HepG2 (cell line): ENCODE measurements around the gene SPACA6. TPM values are rescaled to one million over a fixed set of nuclear protein-coding genes. Genes with fewer than 3 reads are reported as not detected.

Experiments used
- ATAC-seq: fragments of 200-7000 bp; cut with Tn5 transposase; 3 replicates; pipeline ENCODE4 v1.9.1; 2020; ENCODE audit warnings: mild to moderate bottlenecking, moderate library complexity
- BruUV-seq: library from RNA; stranded (reverse); fragments of 400-500 nt; replicated peaks from 2 replicates; lab custom pipeline; 2021; lab: Mats Ljungman, UMichigan
- CTCF ChIA-PET: fragments of 300-600 bp; formaldehyde crosslinking; extraction: SDS; loops from one replicate; lab custom pipeline; 2021; ENCODE audit warnings: low total read pairs, inconsistent platforms, low intra/inter-chr PET ratio; lab: Yijun Ruan, JAX
- POLR2A ChIA-PET: fragments of 350-600 bp; sonication (Branson Sonifier 250); formaldehyde crosslinking; loops from one replicate; lab custom pipeline; 2020; ENCODE audit warnings: antibody characterized with exemption, inconsistent platforms; lab: Yijun Ruan, JAX
- DNase-seq: peaks from one replicate; pipeline ENCODE4 v3.0.0-alpha.2; 2015; ENCODE audit warnings: low spot score
- FAIRE-seq: peaks from 3 replicates; lab custom pipeline; 2011; peaks lifted over from hg19 to GRCh38; lab: Jason Lieb, UNC
- H2AFZ ChIP-seq: one replicate; pipeline ENCODE4 v1.6.1; 2011; ENCODE audit warnings: low read length, inconsistent platforms
- H3K27ac ChIP-seq: fragments of 300-600 bp; 3 replicates; pipeline ENCODE4 v1.8.0; 2011; ENCODE audit warnings: mixed run types, mild to moderate bottlenecking, mixed read lengths, low read length, inconsistent platforms; ENCODE audit not compliant: insufficient read depth; ENCODE audit errors: extremely low read length
- H3K27me3 ChIP-seq, 2 experiments: fragments of 200-600 bp in 1 of 2; 2 replicates in 1 of 2; 3 replicates in 1 of 2; pipeline versions ENCODE4 v1.6.0 to v1.8.0; 2011; ENCODE audit warnings: low read length in 2 of 2, mild to moderate bottlenecking in 2 of 2, moderate library complexity in 2 of 2, inconsistent platforms in 1 of 2; ENCODE audit not compliant: insufficient read depth in 2 of 2, control insufficient read depth in 1 of 2
- H3K36me3 ChIP-seq, 2 experiments: fragments of 200-600 bp in 1 of 2; replicated peaks in 1 of 2; 2 replicates in 1 of 2; 3 replicates in 1 of 2; pipeline versions ENCODE4 v1.5.1 to v1.8.0; 2011; ENCODE audit warnings: low read length in 2 of 2, inconsistent platforms in 1 of 2; ENCODE audit not compliant: insufficient read depth in 2 of 2, control insufficient read depth in 1 of 2
- H3K4me1 ChIP-seq: 2 replicates; pipeline ENCODE4 v1.5.1; 2012; ENCODE audit warnings: low read length, inconsistent platforms; ENCODE audit not compliant: insufficient read depth
- H3K4me2 ChIP-seq: 2 replicates; pipeline ENCODE4 v1.6.0; 2011; ENCODE audit warnings: low read depth, low read length, inconsistent platforms
- H3K4me3 ChIP-seq, 3 experiments: fragments of 200-600 bp in 1 of 3; sonication (generic), shearing (Covaris generic) in 1 of 3; replicated peaks in 1 of 3; 2 replicates each; pipeline ENCODE4 v1.5.1; 2011 to 2016; ENCODE audit warnings: low read length in 3 of 3, inconsistent platforms in 2 of 3, low read depth in 2 of 3, mild to moderate bottlenecking in 2 of 3, control low read depth in 1 of 3, mixed read lengths in 1 of 3; ENCODE audit not compliant: insufficient read depth in 1 of 3
- H3K79me2 ChIP-seq: one replicate; pipeline ENCODE4 v1.6.1; 2011; ENCODE audit warnings: low read length, inconsistent platforms; ENCODE audit not compliant: insufficient read depth
- H3K9ac ChIP-seq: 2 replicates; pipeline ENCODE4 v1.6.0; 2011; ENCODE audit warnings: mild to moderate bottlenecking, low read depth, low read length, inconsistent platforms; ENCODE audit not compliant: insufficient read depth
- H3K9me3 ChIP-seq: 2 replicates; pipeline ENCODE4 v1.5.1; 2012; ENCODE audit warnings: mild to moderate bottlenecking, low read length
- H4K20me1 ChIP-seq: 2 replicates; pipeline ENCODE4 v1.6.0; 2011; ENCODE audit warnings: inconsistent platforms, mild to moderate bottlenecking, low read length, moderate library complexity; ENCODE audit not compliant: insufficient read depth
- KLF6 ChIP-seq: IDR thresholded peaks from 2 replicates; pipeline ENCODE4 v1.8.0; 2016; ENCODE audit warnings: missing biosample characterization, missing genetic modification reagents
- LCORL ChIP-seq, 2 experiments: fragments of 450-650 bp in 1 of 2; sonication (generic) in 1 of 2; formaldehyde crosslinking in 1 of 2; IDR thresholded peaks; 2 replicates each; pipeline versions ENCODE4 v1.5.0 to v1.6.1; 2017 to 2020; ENCODE audit warnings: antibody characterized with exemption in 1 of 2, missing genetic modification reagents in 1 of 2
- MAFK ChIP-seq, 2 experiments: IDR thresholded peaks in 1 of 2; conservative IDR thresholded peaks in 1 of 2; 2 replicates each; pipeline ENCODE4 v1.6.1; 2011; ENCODE audit warnings: improper control_type of control experiment in 2 of 2, low read length in 2 of 2
- MEIS1 ChIP-seq: sonication (generic); formaldehyde crosslinking; IDR thresholded peaks from 2 replicates; pipeline ENCODE4 v1.9.0; 2021; ENCODE audit warnings: mild to moderate bottlenecking, missing genetic modification reagents, moderate library complexity, borderline replicate concordance
- MIER2 ChIP-seq: IDR thresholded peaks from 2 replicates; pipeline ENCODE4 v1.6.1; 2016; ENCODE audit warnings: missing biosample characterization, missing genetic modification reagents
- MNT ChIP-seq: fragments of 450-650 bp; IDR thresholded peaks from 2 replicates; pipeline ENCODE4 v1.6.1; 2016
- NR3C1 ChIP-seq: sonication (generic); formaldehyde crosslinking; IDR thresholded peaks from 2 replicates; pipeline ENCODE4 v1.4.0; 2020; ENCODE audit warnings: missing genetic modification reagents
- PCBP2 ChIP-seq: fragments of 200-400 bp; formaldehyde crosslinking; optimal IDR thresholded peaks from 2 replicates; pipeline ENCODE3; 2018; ENCODE audit warnings: low read length, low read depth; ENCODE audit not compliant: poor library complexity, severe bottlenecking
- RFX5 ChIP-seq: IDR thresholded peaks from 2 replicates; pipeline ENCODE4 v1.6.1; 2011; ENCODE audit warnings: low read depth, low read length, improper control_type of control experiment
- RFXAP ChIP-seq: sonication (generic); formaldehyde crosslinking; IDR thresholded peaks from 2 replicates; pipeline ENCODE4 v1.4.0; 2020; ENCODE audit warnings: missing genetic modification reagents, borderline replicate concordance
- SRY ChIP-seq: sonication (generic); formaldehyde crosslinking; IDR thresholded peaks from 2 replicates; pipeline ENCODE4 v1.8.0; 2022; ENCODE audit warnings: mild to moderate bottlenecking, missing genetic modification reagents
- TCF12 ChIP-seq, 2 experiments: fragments of 450-650 bp in 1 of 2; sonication (generic) in 1 of 2; formaldehyde crosslinking in 1 of 2; IDR thresholded peaks; 2 replicates each; pipeline versions ENCODE4 v1.6.1 to v1.8.0; 2017 to 2022; ENCODE audit warnings: antibody characterized with exemption in 1 of 2, mild to moderate bottlenecking in 1 of 2, missing genetic modification reagents in 1 of 2, moderate library complexity in 1 of 2
- ZBTB7B ChIP-seq: sonication (generic); formaldehyde crosslinking; IDR thresholded peaks from 2 replicates; pipeline ENCODE4 v1.4.0; 2020; ENCODE audit warnings: missing genetic modification reagents
- ZNF569 ChIP-seq: sonication (generic); formaldehyde crosslinking; IDR thresholded peaks from 2 replicates; pipeline ENCODE4 v1.5.0; 2020; ENCODE audit warnings: mild to moderate bottlenecking, missing genetic modification reagents, moderate library complexity, borderline replicate concordance
- ZNF660 ChIP-seq: sonication (generic); formaldehyde crosslinking; IDR thresholded peaks from 2 replicates; pipeline ENCODE4 v1.5.1; 2020; ENCODE audit warnings: mild to moderate bottlenecking, low read depth, missing genetic modification reagents, borderline replicate concordance
- ZSCAN9 ChIP-seq: IDR thresholded peaks from 2 replicates; pipeline ENCODE4 v1.6.1; 2016; ENCODE audit warnings: borderline replicate concordance
- WGBS: methylation state at CpG from one replicate; pipeline ENCODE4 v1.1.6; 2017; ENCODE audit warnings: low lambda C conversion rate; 5-methylcytosine and 5-hydroxymethylcytosine counted together
- in situ Hi-C: cut with HindIII; loops from 2 replicates; pipeline ENCODE4 v1.10.0; 2017; ENCODE audit warnings: low pct_unique_long_range_greater_than_20kb; ENCODE audit not compliant: extremely low pct_ligation_motif_present
- intact Hi-C: fragments of 100-400 bp; cut with micrococcal nuclease; formaldehyde crosslinking; loops from one replicate; pipeline ENCODE4 v1.10.0; 2022; ENCODE audit not compliant: unreplicated experiment
- polyA plus RNA-seq, 8 experiments: library from polyadenylated mRNA; depleted of rRNA in 3 of 8; stranded (reverse) in 7 of 8; unstranded in 1 of 8; fragments of >200 nt; fragmentation: Illumina TruSeq in 4 of 8; extraction: Trizol in 4 of 8; gene quantifications; 2 replicates each; pipeline versions ENCODE4 v1.2.1 to v1.2.3, GENCODE V29; 2011 to 2016; ENCODE audit warnings: low read depth in 4 of 8, missing spikeins in 1 of 8, mixed read lengths in 1 of 8; ENCODE audit not compliant: insufficient read depth in 1 of 8
- total RNA-seq, 5 experiments: library from RNA; depleted of rRNA; stranded (reverse); fragments of >200 nt; fragmentation: Illumina TruSeq; extraction: Trizol; gene quantifications; 2 replicates each; pipeline ENCODE4 v1.2.3, GENCODE V29; 2016; ENCODE audit warnings: low read depth in 1 of 5
- TF ChIP-seq, protein P1 (sequence below): sonication (generic); formaldehyde crosslinking; IDR thresholded peaks from 2 replicates; pipeline ENCODE4 v1.4.0; 2020; ENCODE audit warnings: missing genetic modification reagents
- TF ChIP-seq, protein P2 (sequence below): sonication (generic); formaldehyde crosslinking; conservative IDR thresholded peaks from 2 replicates; pipeline ENCODE4 v1.5.0; 2020; ENCODE audit warnings: missing genetic modification reagents

SPACA6 gene
- total and polyA plus RNA-seq, 2 of the 13 experiments (the other 11 are each of a cell fraction or from before 2014, with no cell fraction given): 1.4 to 2.2 TPM

GRCh38 chr19:51686171-51686570 is 7.0 kb upstream of the SPACA6 start:
- DNase-seq: no peak
- FAIRE-seq: no peak
- no peak overlapping the region for H3K4me2 ChIP-seq
- H3K9me3 ChIP-seq: peaks cover 11% of the 10 kb centered on the region; the same call in 1 of the 2 replicates
- no TSS peak for BruUV-seq
- no peak for ATAC-seq
- H3K4me1 ChIP-seq: peaks cover 21% of the 10 kb centered on the region
- 51% methylated on average over 2 of the region's 2 CpGs for WGBS
- H2AFZ ChIP-seq: no peak overlapping the region
- CTCF ChIA-PET: no interaction called here
- no peak overlapping the region for H3K4me3 ChIP-seq
- H3K79me2 ChIP-seq: no peaks in the 10 kb centered on the region
- POLR2A ChIA-PET: no interaction called here
- TF ChIP-seq RFXAP (CRISPR knock-in tag) (no peak), MEIS1 (no peak), SRY (CRISPR knock-in tag) (no peak), ZBTB7B (CRISPR knock-in tag) (no peak), PCBP2 (no peak), MIER2 (no peak), TCF12 (IDR thresholded peaks at IDR 0.05) (no peak), TCF12 (CRISPR knock-in tag; IDR thresholded peaks at IDR 0.05) (no peak), ZSCAN9 (no peak), ZNF660 (CRISPR knock-in tag) (no peak), MAFK (conservative IDR thresholded peaks at IDR 0.05 in 1 of 2, IDR thresholded peaks at IDR 0.05 in 1 of 2; ENCODE audit: low read length in 2 of 2) (no peak), RFX5 (no peak), KLF6 (CRISPR knock-in tag) (no peak), ZNF569 (CRISPR knock-in tag) (no peak), LCORL (IDR thresholded peaks at IDR 0.05) (no peak), LCORL (CRISPR knock-in tag; IDR thresholded peaks at IDR 0.05) (no peak), NR3C1 (no peak), MNT (no peak)
- TF ChIP-seq, protein P1, sequence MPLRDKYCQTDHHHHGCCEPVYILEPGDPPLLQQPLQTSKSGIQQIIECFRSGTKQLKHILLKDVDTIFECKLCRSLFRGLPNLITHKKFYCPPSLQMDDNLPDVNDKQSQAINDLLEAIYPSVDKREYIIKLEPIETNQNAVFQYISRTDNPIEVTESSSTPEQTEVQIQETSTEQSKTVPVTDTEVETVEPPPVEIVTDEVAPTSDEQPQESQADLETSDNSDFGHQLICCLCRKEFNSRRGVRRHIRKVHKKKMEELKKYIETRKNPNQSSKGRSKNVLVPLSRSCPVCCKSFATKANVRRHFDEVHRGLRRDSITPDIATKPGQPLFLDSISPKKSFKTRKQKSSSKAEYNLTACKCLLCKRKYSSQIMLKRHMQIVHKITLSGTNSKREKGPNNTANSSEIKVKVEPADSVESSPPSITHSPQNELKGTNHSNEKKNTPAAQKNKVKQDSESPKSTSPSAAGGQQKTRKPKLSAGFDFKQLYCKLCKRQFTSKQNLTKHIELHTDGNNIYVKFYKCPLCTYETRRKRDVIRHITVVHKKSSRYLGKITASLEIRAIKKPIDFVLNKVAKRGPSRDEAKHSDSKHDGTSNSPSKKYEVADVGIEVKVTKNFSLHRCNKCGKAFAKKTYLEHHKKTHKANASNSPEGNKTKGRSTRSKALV (CRISPR knock-in tag): no peak
- TF ChIP-seq, protein P2, sequence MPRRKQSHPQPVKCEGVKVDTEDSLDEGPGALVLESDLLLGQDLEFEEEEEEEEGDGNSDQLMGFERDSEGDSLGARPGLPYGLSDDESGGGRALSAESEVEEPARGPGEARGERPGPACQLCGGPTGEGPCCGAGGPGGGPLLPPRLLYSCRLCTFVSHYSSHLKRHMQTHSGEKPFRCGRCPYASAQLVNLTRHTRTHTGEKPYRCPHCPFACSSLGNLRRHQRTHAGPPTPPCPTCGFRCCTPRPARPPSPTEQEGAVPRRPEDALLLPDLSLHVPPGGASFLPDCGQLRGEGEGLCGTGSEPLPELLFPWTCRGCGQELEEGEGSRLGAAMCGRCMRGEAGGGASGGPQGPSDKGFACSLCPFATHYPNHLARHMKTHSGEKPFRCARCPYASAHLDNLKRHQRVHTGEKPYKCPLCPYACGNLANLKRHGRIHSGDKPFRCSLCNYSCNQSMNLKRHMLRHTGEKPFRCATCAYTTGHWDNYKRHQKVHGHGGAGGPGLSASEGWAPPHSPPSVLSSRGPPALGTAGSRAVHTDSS (CRISPR knock-in tag): no peak
- in situ Hi-C loops (no loop called here), intact Hi-C loops (no loop called here)
- no peaks in the 10 kb centered on the region for H3K36me3 ChIP-seq
- no peak overlapping the region for H3K27ac ChIP-seq
- H3K9ac ChIP-seq: no peak overlapping the region
- H3K27me3 ChIP-seq: no peaks in the 10 kb centered on the region; a peak in 1 of 5 replicates
- no peaks in the 10 kb centered on the region for H4K20me1 ChIP-seq
